Panc1 (cell line): ENCODE results near the gene GRIN2C.

Experiments
- POLR2AphosphoS5 ChIP-seq: IDR thresholded peaks from 2 replicates; pipeline ENCODE4 v1.6.1; 2012; ENCODE audit warnings: mild to moderate bottlenecking, low read depth, low read length, moderate library complexity
- SIN3A ChIP-seq: IDR thresholded peaks from 2 replicates; pipeline ENCODE4 v1.6.1; 2012; ENCODE audit warnings: low read depth, mild to moderate bottlenecking, low read length, moderate library complexity, borderline replicate concordance; ENCODE audit not compliant: insufficient read depth
- TF ChIP-seq, protein P1 (sequence below): fragments of 450-650 bp; IDR thresholded peaks from 2 replicates; pipeline ENCODE4 v1.5.1; 2017; ENCODE audit warnings: mild to moderate bottlenecking
- TF ChIP-seq, protein P2 (sequence below), 2 experiments: IDR thresholded peaks; 2 replicates each; pipeline ENCODE4 v1.6.1; 2011 to 2012; ENCODE audit warnings: low read depth in 2 of 2, control low read depth in 1 of 2, low read length in 1 of 2, mild to moderate bottlenecking in 1 of 2, moderate library complexity in 1 of 2; ENCODE audit not compliant: insufficient read depth in 1 of 2

DNA sequence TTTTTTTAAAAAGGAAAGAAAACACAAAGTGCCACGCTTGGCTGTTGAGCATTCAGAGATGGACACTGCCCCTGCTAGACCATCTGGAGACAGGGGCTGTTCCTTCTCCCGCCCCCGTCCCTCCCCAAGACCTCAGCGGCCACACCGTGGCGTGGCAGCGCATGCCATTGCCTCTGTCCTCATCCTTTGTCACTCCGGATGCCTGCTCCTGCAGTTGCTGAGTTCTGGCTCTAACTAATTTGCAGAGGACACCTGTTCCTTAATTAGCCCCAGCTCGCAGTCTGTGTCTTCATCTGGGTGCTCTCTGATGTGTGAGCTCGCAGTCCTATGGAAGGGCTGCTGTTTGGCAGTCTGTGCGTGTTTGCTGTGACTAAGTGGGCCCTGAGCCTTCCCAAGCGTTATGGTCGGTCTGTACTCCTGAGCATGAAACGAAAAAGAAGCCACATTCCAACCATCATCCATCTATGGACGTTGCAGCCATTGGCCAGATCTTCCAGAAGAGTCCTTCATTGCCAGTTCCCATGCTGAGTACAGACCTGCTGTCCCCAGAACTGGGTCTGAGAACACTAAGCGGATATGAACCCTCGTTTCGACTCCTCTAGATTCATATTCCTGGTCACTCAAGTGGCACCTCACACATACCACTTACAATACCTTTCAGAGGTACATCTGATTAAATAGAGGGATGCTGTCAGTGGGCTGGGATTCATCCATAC lies 42.6 kb downstream of the GRIN2C start:
- TF ChIP-seq, protein P1, sequence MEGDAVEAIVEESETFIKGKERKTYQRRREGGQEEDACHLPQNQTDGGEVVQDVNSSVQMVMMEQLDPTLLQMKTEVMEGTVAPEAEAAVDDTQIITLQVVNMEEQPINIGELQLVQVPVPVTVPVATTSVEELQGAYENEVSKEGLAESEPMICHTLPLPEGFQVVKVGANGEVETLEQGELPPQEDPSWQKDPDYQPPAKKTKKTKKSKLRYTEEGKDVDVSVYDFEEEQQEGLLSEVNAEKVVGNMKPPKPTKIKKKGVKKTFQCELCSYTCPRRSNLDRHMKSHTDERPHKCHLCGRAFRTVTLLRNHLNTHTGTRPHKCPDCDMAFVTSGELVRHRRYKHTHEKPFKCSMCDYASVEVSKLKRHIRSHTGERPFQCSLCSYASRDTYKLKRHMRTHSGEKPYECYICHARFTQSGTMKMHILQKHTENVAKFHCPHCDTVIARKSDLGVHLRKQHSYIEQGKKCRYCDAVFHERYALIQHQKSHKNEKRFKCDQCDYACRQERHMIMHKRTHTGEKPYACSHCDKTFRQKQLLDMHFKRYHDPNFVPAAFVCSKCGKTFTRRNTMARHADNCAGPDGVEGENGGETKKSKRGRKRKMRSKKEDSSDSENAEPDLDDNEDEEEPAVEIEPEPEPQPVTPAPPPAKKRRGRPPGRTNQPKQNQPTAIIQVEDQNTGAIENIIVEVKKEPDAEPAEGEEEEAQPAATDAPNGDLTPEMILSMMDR: no peak
- TF ChIP-seq, protein P2, sequence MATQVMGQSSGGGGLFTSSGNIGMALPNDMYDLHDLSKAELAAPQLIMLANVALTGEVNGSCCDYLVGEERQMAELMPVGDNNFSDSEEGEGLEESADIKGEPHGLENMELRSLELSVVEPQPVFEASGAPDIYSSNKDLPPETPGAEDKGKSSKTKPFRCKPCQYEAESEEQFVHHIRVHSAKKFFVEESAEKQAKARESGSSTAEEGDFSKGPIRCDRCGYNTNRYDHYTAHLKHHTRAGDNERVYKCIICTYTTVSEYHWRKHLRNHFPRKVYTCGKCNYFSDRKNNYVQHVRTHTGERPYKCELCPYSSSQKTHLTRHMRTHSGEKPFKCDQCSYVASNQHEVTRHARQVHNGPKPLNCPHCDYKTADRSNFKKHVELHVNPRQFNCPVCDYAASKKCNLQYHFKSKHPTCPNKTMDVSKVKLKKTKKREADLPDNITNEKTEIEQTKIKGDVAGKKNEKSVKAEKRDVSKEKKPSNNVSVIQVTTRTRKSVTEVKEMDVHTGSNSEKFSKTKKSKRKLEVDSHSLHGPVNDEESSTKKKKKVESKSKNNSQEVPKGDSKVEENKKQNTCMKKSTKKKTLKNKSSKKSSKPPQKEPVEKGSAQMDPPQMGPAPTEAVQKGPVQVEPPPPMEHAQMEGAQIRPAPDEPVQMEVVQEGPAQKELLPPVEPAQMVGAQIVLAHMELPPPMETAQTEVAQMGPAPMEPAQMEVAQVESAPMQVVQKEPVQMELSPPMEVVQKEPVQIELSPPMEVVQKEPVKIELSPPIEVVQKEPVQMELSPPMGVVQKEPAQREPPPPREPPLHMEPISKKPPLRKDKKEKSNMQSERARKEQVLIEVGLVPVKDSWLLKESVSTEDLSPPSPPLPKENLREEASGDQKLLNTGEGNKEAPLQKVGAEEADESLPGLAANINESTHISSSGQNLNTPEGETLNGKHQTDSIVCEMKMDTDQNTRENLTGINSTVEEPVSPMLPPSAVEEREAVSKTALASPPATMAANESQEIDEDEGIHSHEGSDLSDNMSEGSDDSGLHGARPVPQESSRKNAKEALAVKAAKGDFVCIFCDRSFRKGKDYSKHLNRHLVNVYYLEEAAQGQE (IDR thresholded peaks at IDR 0.05; ENCODE audit: insufficient read depth in 1 of 2, low read depth in 2 of 2, low read length in 1 of 2): no peak
- TF ChIP-seq SIN3A (no peak), POLR2AphosphoS5 (no peak)
